ENCODE measurements around the gene IGF2BP2.
"Not testable (repeated sequence)": the region's sequence is repeated elsewhere in the genome, so short reads cannot be mapped to it uniquely, and the experiment has no call there.

The IGF2BP2 gene

GRCh38 chr3:185838417-185838989 is 13.7 kb upstream of the IGF2BP2 start:
- DNase-seq; intact Hi-C loops (cut with DNase I): not testable (repeated sequence)

- DNase-seq, result no peak
- intact Hi-C loops (cut with DNase I), result no loop called here
Observed at GRCh38 chr3:185837414-185837813, 12.6 kb upstream of the IGF2BP2 start.

- intact Hi-C loops (cut with DNase I), result no loop called here
Observed at GRCh38 chr3:185831990-185832389, 7.1 kb upstream of the IGF2BP2 start.

DNA sequence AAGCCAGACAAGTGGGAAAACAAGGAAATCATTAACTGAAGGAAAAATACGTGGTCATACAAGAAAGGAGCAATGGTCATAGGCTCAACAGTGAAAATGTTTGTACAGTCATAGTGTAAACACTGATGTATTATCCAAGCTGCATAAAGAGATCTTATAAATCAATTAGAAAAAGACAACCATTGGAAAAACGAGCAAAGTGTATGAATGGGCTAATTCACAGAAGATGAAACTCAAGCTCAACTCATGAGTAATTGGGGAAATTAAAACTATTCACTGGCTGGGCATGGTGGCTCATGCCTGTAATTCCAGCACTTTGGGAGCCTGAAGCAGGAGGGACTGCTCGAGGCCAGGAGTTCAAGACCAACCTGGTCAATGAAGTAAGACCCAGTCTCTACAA is 6.4 kb upstream of the IGF2BP2 start:
- no peak for DNase-seq
- intact Hi-C loops (cut with DNase I), result no loop called here

More at GRCh38 chr3:185831990-185832389, 7.1 kb upstream of the IGF2BP2 start:
- no peak for DNase-seq

DNA sequence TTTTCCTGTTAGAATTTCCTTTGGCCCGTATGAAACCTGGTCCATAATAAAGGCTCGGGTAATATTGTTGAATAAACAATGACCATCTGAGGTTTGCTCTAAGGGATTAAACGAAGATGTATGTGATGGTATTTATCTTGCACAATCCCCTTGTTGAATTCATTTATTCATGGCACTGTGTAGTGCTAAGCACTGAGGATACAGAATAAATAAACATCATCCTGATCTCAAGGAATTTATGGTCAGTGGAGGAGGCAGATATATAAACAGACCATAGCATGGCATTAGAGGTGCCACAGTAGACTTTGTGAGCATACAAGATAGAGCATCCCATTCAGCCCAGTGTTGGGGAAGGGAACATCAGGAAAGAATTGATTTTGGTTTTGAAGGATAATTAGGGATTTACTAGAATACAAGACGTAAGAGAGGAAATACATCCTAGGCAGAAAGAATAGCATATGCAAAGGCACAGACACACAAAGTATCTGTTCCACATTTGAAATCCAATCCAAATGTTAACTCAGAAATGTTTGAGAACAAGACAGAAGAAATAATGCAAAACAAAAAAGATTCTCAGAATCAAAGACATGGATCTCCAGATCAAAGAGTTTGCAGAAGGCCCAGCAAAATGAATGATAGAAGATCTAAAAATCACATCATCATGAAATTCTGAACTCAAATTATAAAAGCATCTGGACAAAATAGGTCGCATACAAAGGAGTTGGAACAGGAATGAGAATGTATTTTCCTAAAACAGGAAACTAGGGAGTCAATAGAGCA is 5.4 kb upstream of the IGF2BP2 start:
- DNase-seq, result no peak
- intact Hi-C loops (cut with DNase I), result no loop called here

DNA sequence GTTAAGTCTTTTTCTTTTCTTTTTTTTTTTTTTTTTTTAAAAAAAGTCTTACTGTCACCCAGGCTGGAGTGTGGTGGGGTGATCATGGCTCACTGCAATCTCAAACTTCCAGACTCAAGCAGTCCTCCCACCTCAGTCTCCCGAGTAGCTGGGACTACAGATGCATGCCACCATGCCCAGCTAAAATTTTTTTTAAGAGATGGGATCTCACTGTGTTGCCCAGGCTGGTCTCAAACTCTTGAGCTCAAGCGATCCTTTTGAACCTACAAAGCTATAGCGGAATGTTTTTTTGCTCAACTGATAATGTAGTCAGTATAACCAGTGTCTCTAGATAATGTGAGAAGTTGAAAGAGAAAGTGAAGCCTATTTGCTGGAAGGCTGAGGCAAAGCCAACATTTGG is 3.9 kb upstream of the IGF2BP2 start:
- intact Hi-C loops (cut with DNase I), result no loop called here
- DNase-seq, result no peak

DNA sequence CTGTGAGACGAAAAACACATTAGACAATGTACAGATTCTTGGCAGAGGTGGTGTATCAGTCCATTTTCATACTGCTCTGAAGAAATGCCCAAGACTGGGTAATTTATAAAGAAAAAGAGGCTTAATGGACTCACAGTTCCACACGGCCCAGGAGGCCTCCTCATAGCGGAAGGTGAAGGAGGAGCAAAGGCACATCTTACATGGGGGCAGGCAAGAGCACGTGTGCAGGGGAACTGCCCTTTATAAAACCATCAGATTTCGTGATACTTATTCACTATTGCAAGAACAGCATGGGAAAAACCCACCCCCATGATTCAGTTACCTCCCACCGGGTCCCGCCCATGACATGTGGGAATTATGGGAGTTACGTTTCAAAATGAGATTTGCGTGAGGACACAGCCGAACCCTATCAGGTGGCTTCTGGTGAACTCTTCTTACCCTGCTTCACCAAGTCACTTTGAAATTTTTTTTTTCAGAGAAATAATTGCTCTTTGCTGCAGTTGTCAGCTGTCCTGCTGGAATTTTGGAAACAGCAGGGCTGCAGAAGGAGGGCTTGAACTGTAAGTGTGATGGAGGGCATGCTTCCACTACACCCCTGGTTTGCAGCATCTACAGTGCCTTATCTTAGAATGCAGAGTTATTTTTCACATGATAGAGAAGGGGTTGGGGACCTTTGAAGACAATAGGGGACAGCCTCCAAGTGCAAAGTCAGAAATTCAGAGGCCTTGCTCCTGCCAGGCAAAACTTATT is 2.9 kb upstream of the IGF2BP2 start:
- intact Hi-C loops (cut with DNase I), result no loop called here

GRCh38 chr3:185825639-185826481 is 1.0 kb upstream of the IGF2BP2 start:
- intact Hi-C loops (cut with DNase I), result no loop called here
- no peak for DNase-seq

More for the DNA sequence above, 2.9 kb upstream of the IGF2BP2 start:
- no peak for DNase-seq

- DNase-seq, result peak in 1 of 10 donors; percentile 82
- intact Hi-C loops (cut with DNase I), result no loop called here
Observed at GRCh38 chr3:185824051-185825005, 514 bp downstream of the IGF2BP2 start.

DNA sequence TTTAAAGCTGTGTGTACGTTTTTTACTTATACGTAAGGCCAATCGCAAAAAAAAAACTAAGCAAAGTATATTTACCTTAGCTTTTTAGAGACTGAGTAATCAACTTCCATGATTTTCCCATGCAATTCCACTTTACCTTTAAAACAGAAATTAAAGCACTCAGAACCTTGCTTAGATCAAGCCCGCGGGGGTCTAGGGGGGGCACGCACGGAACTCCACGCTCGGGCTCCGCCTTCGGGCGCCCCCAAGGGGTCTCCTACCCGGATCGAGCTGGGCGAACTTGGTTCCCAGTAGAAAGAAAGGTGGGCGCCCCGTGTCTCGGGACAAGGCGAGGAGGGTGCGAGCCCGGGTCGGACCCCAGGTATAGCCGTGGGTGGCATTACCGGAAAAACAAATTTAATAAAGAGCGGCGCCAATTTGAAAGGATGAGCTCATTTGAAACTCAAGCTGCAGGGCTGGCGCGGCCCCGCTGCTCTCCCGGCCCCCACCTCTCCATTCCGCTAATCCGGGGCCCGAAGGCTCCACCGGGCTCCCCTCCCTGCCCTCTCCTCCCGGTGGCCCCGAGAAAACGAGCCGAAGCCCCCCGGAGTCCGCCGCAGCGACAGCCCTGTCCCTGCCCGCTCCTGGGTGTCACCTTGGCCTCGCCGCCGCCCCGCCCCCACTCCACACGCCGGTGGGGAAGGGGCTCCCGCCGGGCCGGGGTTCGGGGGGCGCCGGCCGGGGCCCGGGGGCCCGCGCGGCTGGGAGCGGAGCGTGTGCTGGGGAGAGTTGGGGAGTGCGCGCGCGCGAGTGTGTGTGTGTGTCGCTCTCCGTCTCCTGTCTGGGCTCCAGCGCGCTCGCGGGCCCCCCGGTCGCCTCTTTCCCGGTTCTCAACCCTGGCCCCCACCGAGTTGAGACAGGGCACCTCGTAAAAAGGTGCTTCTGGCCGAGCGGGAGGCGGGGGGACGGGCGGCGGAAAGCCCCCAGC is 1.5 kb downstream of the IGF2BP2 start:
- intact Hi-C loops (cut with DNase I), result no loop called here

DNA sequence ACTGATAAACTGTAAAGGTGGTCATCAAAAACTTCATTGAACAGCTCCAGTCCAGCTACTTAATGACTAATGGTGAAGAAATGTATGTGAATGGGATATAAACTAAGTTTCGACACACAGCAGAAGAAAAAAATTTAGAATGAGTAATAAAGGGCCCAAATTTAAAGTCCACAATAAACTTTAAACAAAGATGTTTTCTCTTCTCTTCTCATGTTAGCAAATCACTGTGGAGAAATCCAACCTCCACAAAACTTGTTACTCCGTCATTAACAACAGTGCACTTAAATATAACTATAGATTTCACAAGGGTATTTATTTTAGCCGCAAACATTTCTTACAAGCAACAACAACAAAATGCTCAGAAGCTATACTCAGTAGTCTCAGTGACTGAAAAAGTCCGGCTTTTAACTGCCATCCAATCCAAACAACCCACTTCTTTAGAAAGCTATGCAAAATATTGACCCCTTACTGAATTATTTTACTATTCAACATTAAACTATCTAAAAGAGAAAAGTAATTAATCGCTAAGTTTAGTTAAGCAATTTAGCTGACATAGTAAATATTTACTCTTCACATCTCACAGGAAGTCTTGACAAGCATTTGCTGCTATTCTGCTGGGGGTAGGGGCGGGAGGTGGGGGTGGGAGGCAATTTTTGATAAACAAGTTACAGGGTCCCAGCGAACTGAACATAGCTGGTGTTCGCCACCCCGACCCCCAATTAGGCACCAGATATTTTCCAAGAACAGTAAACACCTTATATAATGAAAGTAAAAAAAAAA is 2.4 kb downstream of the IGF2BP2 start:
- intact Hi-C loops (cut with DNase I), result no loop called here

More for the DNA sequence above, 1.5 kb downstream of the IGF2BP2 start:
- DNase-seq, result no peak

DNA sequence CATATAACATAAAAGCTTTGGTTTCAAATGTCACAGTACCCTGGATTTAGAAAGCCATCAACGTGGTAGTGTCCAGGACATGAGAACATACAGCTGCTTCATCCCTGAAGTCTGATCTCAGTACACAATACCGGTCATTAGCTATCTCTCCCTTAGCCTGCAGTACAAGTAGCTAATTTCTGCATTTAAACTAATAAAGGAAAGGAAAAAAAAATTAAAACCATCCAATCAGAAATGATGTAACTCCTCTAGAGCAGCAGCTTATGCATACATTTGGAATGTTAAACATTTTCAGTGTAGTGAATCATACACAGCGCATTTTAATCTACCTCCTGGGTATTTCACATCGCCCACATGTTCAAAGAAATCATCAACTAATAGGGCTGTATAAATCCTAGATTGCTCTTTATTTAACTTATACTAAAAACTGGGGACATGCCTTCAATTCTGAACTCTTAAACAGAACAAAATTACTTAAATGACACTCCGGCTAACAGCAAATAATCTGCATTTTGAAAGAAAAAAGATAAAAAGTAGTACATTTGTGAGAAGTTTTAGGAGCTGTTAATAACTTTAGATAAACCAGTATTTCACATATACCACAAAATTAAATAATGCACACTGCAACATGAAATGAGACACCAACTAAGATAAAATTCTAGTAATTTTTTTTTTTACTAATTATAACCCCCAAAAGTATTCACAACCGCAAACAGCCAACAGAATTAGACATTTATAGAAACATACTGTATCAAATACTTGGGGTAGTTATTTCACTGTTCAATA is 3.7 kb downstream of the IGF2BP2 start:
- intact Hi-C loops (cut with DNase I), result no loop called here
- DNase-seq, result no peak

More for the DNA sequence above, 2.4 kb downstream of the IGF2BP2 start:
- no peak for DNase-seq

- intact Hi-C loops (cut with DNase I), result no loop called here
- no peak for DNase-seq
Observed at GRCh38 chr3:185818267-185818875, 6.5 kb downstream of the IGF2BP2 start.

GRCh38 chr3:185815391-185816282 is 9.2 kb downstream of the IGF2BP2 start:
- no peak for DNase-seq

GRCh38 chr3:185813691-185814215 is 11.1 kb downstream of the IGF2BP2 start:
- intact Hi-C loops (cut with DNase I), result no loop called here
- DNase-seq, result no peak

More at GRCh38 chr3:185815391-185816282, 9.2 kb downstream of the IGF2BP2 start:
- intact Hi-C loops (cut with DNase I), result no loop called here
